Naive thymus-derived CD8-positive, alpha-beta T cell (primary cell): ENCODE data around the gene LGALS3. TPM values are rescaled to one million over a fixed set of nuclear protein-coding genes. Genes with fewer than 3 reads are reported as not detected.
"Not testable (repeated sequence)": the region's sequence is repeated elsewhere in the genome, so short reads cannot be mapped to it uniquely, and the experiment has no call there.

Source experiments
- ATAC-seq, 2 donors: fragments of 150-1000 bp; cut with Tn5 transposase in 1 of 2; sonication (Bioruptor Pico), chemical (Tn5 transposase) in 1 of 2; 1 replicate in 1 of 2; 2 replicates in 1 of 2; pipeline ENCODE4 v1.10.0; 2021; ENCODE audit warnings: mild to moderate bottlenecking in 2 of 2, moderate library complexity in 2 of 2
- POLR2A ChIA-PET: fragments of 350-600 bp; sonication (Branson Sonifier 250); formaldehyde crosslinking; loops from one replicate; lab custom pipeline; 2021; ENCODE audit warnings: antibody characterized with exemption; lab: Charles Lee
- DNase-seq, 10 donors: peaks; one replicate each; pipeline versions ENCODE4 v3.0.0 to v3.0.0-alpha.2; 2020 to 2022
- H3K27ac Mint-ChIP-seq, 10 donors: one replicate each; pipeline ENCODE4 v1.8.0; 2020 to 2022; ENCODE audit warnings: mild to moderate bottlenecking in 10 of 10, mixed read lengths in 10 of 10, moderate library complexity in 4 of 10, inconsistent platforms in 1 of 10
- H3K27me3 Mint-ChIP-seq, 5 donors: one replicate each; pipeline ENCODE4 v1.8.0; 2021 to 2022; ENCODE audit warnings: mixed read lengths in 5 of 5
- H3K36me3 Mint-ChIP-seq, 3 donors: one replicate each; pipeline ENCODE4 v1.8.0; 2020 to 2022; ENCODE audit warnings: mixed read lengths in 3 of 3, mild to moderate bottlenecking in 2 of 3, inconsistent platforms in 1 of 3
- H3K4me1 Mint-ChIP-seq, 4 donors: one replicate each; pipeline ENCODE4 v1.8.0; 2021 to 2022; ENCODE audit warnings: mixed read lengths in 4 of 4
- H3K4me3 Mint-ChIP-seq, 10 donors: one replicate each; pipeline ENCODE4 v1.8.0; 2020 to 2022; ENCODE audit warnings: mild to moderate bottlenecking in 10 of 10, mixed read lengths in 10 of 10, moderate library complexity in 6 of 10, inconsistent platforms in 1 of 10
- H3K9me3 Mint-ChIP-seq, 9 donors: one replicate each; pipeline ENCODE4 v1.8.0; 2020 to 2022; ENCODE audit warnings: mixed read lengths in 9 of 9, mild to moderate bottlenecking in 3 of 9, inconsistent platforms in 1 of 9, moderate library complexity in 1 of 9
- polyA plus RNA-seq, 3 donors: library from polyadenylated mRNA; unstranded; fragments of 300-500 nt; fragmentation: Illumina TruSeq; gene quantifications; one replicate each; pipeline ENCODE4 v1.2.3, GENCODE V29; 2021
- total RNA-seq, 8 experiments: library from RNA in 2 of 8; stranded (reverse) in 2 of 8; gene quantifications; one replicate each; pipeline ENCODE4 v1.2.3 and lab custom pipeline; 2021 to 2026

LGALS3 gene
- total RNA-seq (1 to 10 TPM; 6.9 to 7.2 TPM), polyA plus RNA-seq (1 to 10 TPM in 1 of 3 donors, under 1 TPM in 2; 0.18 to 5.8 (median 0.78) TPM), total RNA-seq (lab: John Stamatoyannopoulos, UW) (0 to 4.9 (median 0.93) reads per million in 6 experiments)

- DNase-seq = peak in 1 of 10 donors; percentile 4
- Mint-ChIP-seq H3K4me3 (peak within 1 kb of the TSS; percentile 64 to 87 (median 78)), H3K4me1 (peaks cover 8 to 37% (median 18%) of the 10 kb centered on the region in 4 donors), H3K36me3 (no peaks in the 10 kb centered on the region), H3K27ac (peak within 1 kb of the TSS in 2 of 10 donors; percentile 21 to 36), H3K27me3 (peaks cover 14 to 38% (median 20%) of the 10 kb centered on the region in 5 donors), H3K9me3 (no peaks in the 10 kb centered on the region)
- POLR2A ChIA-PET = no interaction called here
- peak; percentile 52 to 69 for ATAC-seq
These were observed at the start of gene LGALS3 for GRCh38 chr14:55129086-55129427. Gene LGALS3 (plus strand): TSS chr14:55129252. CDS start chr14:55137374, 8,122 bp downstream.

- POLR2A ChIA-PET, H3K9me3 Mint-ChIP-seq, H3K27me3 Mint-ChIP-seq, H3K4me3 Mint-ChIP-seq, H3K27ac Mint-ChIP-seq, DNase-seq, ATAC-seq, H3K36me3 Mint-ChIP-seq, H3K4me1 Mint-ChIP-seq: not testable (repeated sequence)
These were observed 49.1 kb upstream of the LGALS3 start for GRCh38 chr14:55079961-55080360.

GRCh38 chr14:55084401-55085059 is 44.5 kb upstream of the LGALS3 start:
- H3K27ac Mint-ChIP-seq = no peak overlapping the region
- H3K4me1 Mint-ChIP-seq = peaks cover 0 to 2% (median 1%) of the 10 kb centered on the region in 4 donors
- POLR2A ChIA-PET = interaction anchor here (0.6 to 0.9 kb wide), 2 partner anchors 76 to 188 kb away, joined by 3 to 6 read pairs; no protein-coding TSS in a partner anchor
- no peaks in the 10 kb centered on the region for H3K36me3 Mint-ChIP-seq
- no peak overlapping the region for H3K4me3 Mint-ChIP-seq
- ATAC-seq (no peak), DNase-seq (no peak)
- no peaks in the 10 kb centered on the region for H3K9me3 Mint-ChIP-seq
- peaks cover 0 to 4% (median 2%) of the 10 kb centered on the region in 5 donors for H3K27me3 Mint-ChIP-seq

- no peak for ATAC-seq
- H3K4me3 Mint-ChIP-seq = no peak overlapping the region
- POLR2A ChIA-PET = no interaction called here
These were observed 43.9 kb upstream of the LGALS3 start for GRCh38 chr14:55085060-55085660.

GRCh38 chr14:55086938-55087337 is 42.1 kb upstream of the LGALS3 start:
- no peak for ATAC-seq
- peaks cover 0 to 3% (median 0%) of the 10 kb centered on the region in 5 donors for H3K27me3 Mint-ChIP-seq
- no peaks in the 10 kb centered on the region for H3K36me3 Mint-ChIP-seq
- POLR2A ChIA-PET = no interaction called here
- H3K4me1 Mint-ChIP-seq = peaks cover 0 to 3% (median 1%) of the 10 kb centered on the region in 4 donors
- DNase-seq = no peak
- H3K4me3 Mint-ChIP-seq = no peak overlapping the region
- no peaks in the 10 kb centered on the region for H3K9me3 Mint-ChIP-seq
- H3K27ac Mint-ChIP-seq = no peak overlapping the region

More at GRCh38 chr14:55085060-55085660, 43.9 kb upstream of the LGALS3 start:
- Mint-ChIP-seq H3K27ac (no peak overlapping the region), H3K36me3 (no peaks in the 10 kb centered on the region), H3K4me1 (peaks cover 0 to 3% (median 1%) of the 10 kb centered on the region in 4 donors), H3K9me3 (no peaks in the 10 kb centered on the region), H3K27me3 (peaks cover 0 to 4% (median 3%) of the 10 kb centered on the region in 5 donors)
- no peak for DNase-seq

- H3K27ac Mint-ChIP-seq = no peak overlapping the region
- H3K36me3 Mint-ChIP-seq = no peaks in the 10 kb centered on the region
- POLR2A ChIA-PET = no interaction called here
- H3K4me1 Mint-ChIP-seq = peaks cover 0 to 3% (median 1%) of the 10 kb centered on the region in 4 donors
- no peak for ATAC-seq
- H3K4me3 Mint-ChIP-seq = no peak overlapping the region
- peaks cover 0 to 4% (median 0%) of the 10 kb centered on the region in 5 donors for H3K27me3 Mint-ChIP-seq
- no peak for DNase-seq
- H3K9me3 Mint-ChIP-seq = no peaks in the 10 kb centered on the region
These were observed 40.7 kb upstream of the LGALS3 start for GRCh38 chr14:55088356-55088755.

- no peak overlapping the region for H3K4me3 Mint-ChIP-seq
- H3K4me1 Mint-ChIP-seq = peaks cover 0 to 8% (median 3%) of the 10 kb centered on the region in 4 donors
- no peak for ATAC-seq
- H3K36me3 Mint-ChIP-seq = no peaks in the 10 kb centered on the region
- no peak overlapping the region for H3K27ac Mint-ChIP-seq
- H3K27me3 Mint-ChIP-seq = peaks cover 0 to 4% (median 0%) of the 10 kb centered on the region in 5 donors
- DNase-seq = no peak
- POLR2A ChIA-PET = no interaction called here
- H3K9me3 Mint-ChIP-seq = no peaks in the 10 kb centered on the region
These were observed 36.7 kb upstream of the LGALS3 start for GRCh38 chr14:55092341-55092740.

- no peak overlapping the region for H3K27ac Mint-ChIP-seq
- peaks cover 0 to 4% (median 0%) of the 10 kb centered on the region in 5 donors for H3K27me3 Mint-ChIP-seq
- no peaks in the 10 kb centered on the region for H3K36me3 Mint-ChIP-seq
- DNase-seq = no peak
- no peak overlapping the region for H3K4me3 Mint-ChIP-seq
- H3K4me1 Mint-ChIP-seq = peaks cover 5 to 21% (median 16%) of the 10 kb centered on the region in 4 donors
- no peaks in the 10 kb centered on the region for H3K9me3 Mint-ChIP-seq
- no peak for ATAC-seq
- POLR2A ChIA-PET = interaction anchor here (1.8 kb wide), 1 partner anchor 9 kb away, joined by 6 read pairs; no protein-coding TSS in a partner anchor
These were observed 34.5 kb upstream of the LGALS3 start for GRCh38 chr14:55094292-55095157.

- Mint-ChIP-seq H3K4me1 (peaks cover 13 to 37% (median 31%) of the 10 kb centered on the region in 4 donors), H3K9me3 (no peaks in the 10 kb centered on the region), H3K27ac (peak overlapping the region in 6 of 10 donors; percentile 47 to 85 (median 72)), H3K4me3 (peak overlapping the region in 6 of 10 donors; percentile 12 to 73 (median 50)), H3K27me3 (peaks cover 0 to under 1% (median 0%) of the 10 kb centered on the region in 5 donors), H3K36me3 (no peaks in the 10 kb centered on the region)
- DNase-seq (no peak), ATAC-seq (no peak)
- POLR2A ChIA-PET = interaction anchor here (0.6 to 0.7 kb wide), 3 partner anchors 67 to 1142 kb away, joined by 3 to 6 read pairs (median 4); no protein-coding TSS in a partner anchor
These were observed 31.0 kb upstream of the LGALS3 start for GRCh38 chr14:55097881-55098560.

- Mint-ChIP-seq H3K4me1 (peaks cover 15 to 42% (median 36%) of the 10 kb centered on the region in 4 donors), H3K36me3 (no peaks in the 10 kb centered on the region), H3K4me3 (peak overlapping the region in 4 of 10 donors; percentile 12 to 73 (median 48)), H3K9me3 (no peaks in the 10 kb centered on the region), H3K27ac (peak overlapping the region in 6 of 10 donors; percentile 19 to 85 (median 66)), H3K27me3 (no peaks in the 10 kb centered on the region)
- POLR2A ChIA-PET = interaction anchor here (0.7 kb wide), 1 partner anchor 1141 kb away, joined by 4 read pairs; no protein-coding TSS in a partner anchor
- ATAC-seq (no peak), DNase-seq (no peak)
These were observed 30.5 kb upstream of the LGALS3 start for GRCh38 chr14:55098561-55098898.

- ATAC-seq (no peak), DNase-seq (no peak)
- Mint-ChIP-seq H3K4me1 (peaks cover 15 to 51% (median 45%) of the 10 kb centered on the region in 4 donors), H3K27ac (peak overlapping the region in 2 of 10 donors; percentile 66 to 82), H3K9me3 (peaks cover 0 to 11% (median 2%) of the 10 kb centered on the region in 9 donors), H3K4me3 (no peak overlapping the region), H3K36me3 (peaks cover 0 to 6% (median 0%) of the 10 kb centered on the region in 3 donors), H3K27me3 (no peaks in the 10 kb centered on the region)
- POLR2A ChIA-PET = interaction anchor here (0.9 kb wide), 1 partner anchor 49 kb away, joined by 3 read pairs; the partner anchor contains the start of gene MAPK1IP1L
These were observed 29.3 kb upstream of the LGALS3 start for GRCh38 chr14:55099756-55100155.
